ENCODE data around the gene MAD1L1.

- no peak for TF ChIP-seq CSRNP3 (CRISPR knock-in tag; IDR thresholded peaks at IDR 0.05)
- TF ChIP-seq TCF4 (CRISPR knock-in tag; IDR thresholded peaks at IDR 0.05; ENCODE audit: borderline replicate concordance) = no peak
- TF ChIP-seq ARNTL (CRISPR knock-in tag; IDR thresholded peaks at IDR 0.05; ENCODE audit: borderline replicate concordance, low read depth) = no peak
- TF ChIP-seq RARB (CRISPR knock-in tag; IDR thresholded peaks at IDR 0.05) = no peak
- TF ChIP-seq TSHZ2 (CRISPR knock-in tag; IDR thresholded peaks at IDR 0.05) = no peak
- TF ChIP-seq BACH2 (CRISPR knock-in tag; IDR thresholded peaks at IDR 0.05; ENCODE audit: borderline replicate concordance) = no peak
- TF ChIP-seq ZFP30 (CRISPR knock-in tag; IDR thresholded peaks at IDR 0.05) = no peak
- TF ChIP-seq CSDC2 (CRISPR knock-in tag; IDR thresholded peaks at IDR 0.05) = no peak
- TF ChIP-seq PATZ1 (CRISPR knock-in tag; IDR thresholded peaks at IDR 0.05; ENCODE audit: borderline replicate concordance) = no peak
- no peak for TF ChIP-seq ESRRG (CRISPR knock-in tag; IDR thresholded peaks at IDR 0.05)
- no peak for TF ChIP-seq ISL1 (CRISPR knock-in tag; IDR thresholded peaks at IDR 0.05)
- no peak for TF ChIP-seq OSR1 (CRISPR knock-in tag; IDR thresholded peaks at IDR 0.05)
These were observed 121.2 kb downstream of the MAD1L1 start for GRCh38 chr7:2111568-2111967.

Measured in SK-N-SH treated with all-trans-retinoic acid at 6 μM for 48 hours (cell line).